ENCODE measurements around the gene EPHX1.

GRCh38 chr1:225852413-225853124 lies 42.6 kb downstream of the EPHX1 start:
- TF ChIP-seq POLR2A (IDR thresholded peaks at IDR 0.05) (no peak), POLR2AphosphoS5 (IDR thresholded peaks at IDR 0.05) (no peak), CTCF (IDR thresholded peaks at IDR 0.05) (no peak), EP300 (IDR thresholded peaks at IDR 0.05) (no peak)

Data from upper lobe of left lung (tissue), 4 donors.